Stomach (tissue), 4 donors: Measurements from ENCODE around the gene GPR65.

Experiments
- EP300 ChIP-seq: sonication (generic); formaldehyde crosslinking; IDR thresholded peaks from one replicate; pipeline ENCODE4 v1.6.1; 2017; ENCODE audit warnings: antibody characterized with exemption
- POLR2A ChIP-seq, 4 donors: fragments of 450-650 bp; IDR thresholded peaks; one replicate each; pipeline ENCODE4 v1.6.1; 2016; ENCODE audit warnings: antibody characterized with exemption in 4 of 4, control low read depth in 2 of 4, mild to moderate bottlenecking in 1 of 4, moderate library complexity in 1 of 4

GRCh38 chr14:88012495-88012894, 7.6 kb downstream of the GPR65 start:
- no peak for TF ChIP-seq EP300
- TF ChIP-seq POLR2A (IDR thresholded peaks at IDR 0.05), result no peak
